Activated CD8-positive, alpha-beta T cell treated with anti-CD3 and anti-CD28 coated beads for 36 hours (primary cell): ENCODE data around the gene FAM81B. TPM values are rescaled to one million over a fixed set of nuclear protein-coding genes. Genes with fewer than 3 reads are reported as not detected.

ENCODE experiments used
- ATAC-seq: fragments of 200-7000 bp; cut with Tn5 transposase; one replicate; pipeline ENCODE4 v1.10.0; 2021; ENCODE audit warnings: mild to moderate bottlenecking, moderate library complexity
- CTCF ChIA-PET: fragments of 350-600 bp; sonication (Branson Sonifier 250); formaldehyde crosslinking; loops from one replicate; lab custom pipeline; 2021; ENCODE audit warnings: antibody characterized with exemption; lab: Charles Lee
- POLR2A ChIA-PET: fragments of 350-600 bp; sonication (Branson Sonifier 250); formaldehyde crosslinking; loops from one replicate; lab custom pipeline; 2021; ENCODE audit warnings: antibody characterized with exemption; lab: Charles Lee
- DNase-seq: peaks from one replicate; pipeline ENCODE4 v3.0.0-alpha.2; 2020
- H3K27ac Mint-ChIP-seq: one replicate; pipeline ENCODE4 v1.8.0; 2021; ENCODE audit warnings: mild to moderate bottlenecking, mixed read lengths
- H3K27me3 Mint-ChIP-seq: one replicate; pipeline ENCODE4 v1.8.0; 2021; ENCODE audit warnings: mixed read lengths
- H3K36me3 Mint-ChIP-seq: one replicate; pipeline ENCODE4 v1.8.0; 2021; ENCODE audit warnings: low read depth, mixed read lengths
- H3K4me1 Mint-ChIP-seq: one replicate; pipeline ENCODE4 v1.8.0; 2021; ENCODE audit warnings: low read depth, mixed read lengths
- H3K4me3 Mint-ChIP-seq: one replicate; pipeline ENCODE4 v1.8.0; 2021; ENCODE audit warnings: mild to moderate bottlenecking, moderate library complexity, mixed read lengths
- H3K9me3 Mint-ChIP-seq: one replicate; pipeline ENCODE4 v1.8.0; 2021; ENCODE audit warnings: mixed read lengths
- CTCF ChIP-seq: fragments of 200-600 bp; IDR thresholded peaks from one replicate; pipeline ENCODE4 v1.8.0; 2022; ENCODE audit warnings: antibody characterized with exemption, mild to moderate bottlenecking
- intact Hi-C: fragments of 100-400 bp; cut with micrococcal nuclease; formaldehyde crosslinking; loops from one replicate; pipeline ENCODE4 v1.10.0; 2022
- total RNA-seq, 2 experiments: library from RNA; stranded (reverse); gene quantifications; one replicate each; pipeline ENCODE4 v1.2.3, GENCODE V29; 2021

FAM81B gene
- total RNA-seq, 2 experiments from 2014 or later: not detected

DNA sequence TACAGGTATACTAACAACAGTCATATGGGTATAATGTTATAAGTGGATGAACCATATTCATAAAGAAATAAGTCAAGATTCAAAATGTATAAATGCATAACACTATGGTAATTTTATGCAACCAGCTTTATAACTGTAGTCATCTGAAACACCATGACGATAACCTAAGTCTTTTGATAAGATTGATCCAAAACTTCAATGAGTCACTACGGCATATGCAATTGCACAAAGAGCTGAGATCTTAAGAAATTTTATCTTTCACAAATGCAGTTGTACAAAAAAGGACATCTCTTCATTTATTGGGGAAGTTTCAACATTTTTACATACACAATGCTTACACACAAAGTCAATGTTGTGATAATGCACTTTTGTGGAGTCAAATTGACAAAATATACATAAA, 20.3 kb downstream of the FAM81B start:
- intact Hi-C loops: no loop called here
- Mint-ChIP-seq H3K9me3 (no peaks in the 10 kb centered on the region), H3K4me1 (peaks cover 4% of the 10 kb centered on the region), H3K27me3 (peaks cover 8% of the 10 kb centered on the region), H3K4me3 (no peak overlapping the region), H3K36me3 (no peaks in the 10 kb centered on the region), H3K27ac (no peak overlapping the region)
- no peak for TF ChIP-seq CTCF
- CTCF ChIA-PET: no interaction called here
- ATAC-seq: no peak
- no peak for DNase-seq
- POLR2A ChIA-PET: no interaction called here

GRCh38 chr5:95414451-95414850, 23.3 kb downstream of the FAM81B start:
- TF ChIP-seq CTCF: no peak
- H3K27me3 Mint-ChIP-seq: peaks cover 2% of the 10 kb centered on the region
- CTCF ChIA-PET: no interaction called here
- ATAC-seq: no peak
- H3K4me3 Mint-ChIP-seq: no peak overlapping the region
- no peaks in the 10 kb centered on the region for H3K9me3 Mint-ChIP-seq
- intact Hi-C loops: no loop called here
- POLR2A ChIA-PET: no interaction called here
- peaks cover 8% of the 10 kb centered on the region for H3K4me1 Mint-ChIP-seq
- no peak for DNase-seq
- no peaks in the 10 kb centered on the region for H3K36me3 Mint-ChIP-seq
- no peak overlapping the region for H3K27ac Mint-ChIP-seq

GRCh38 chr5:95417971-95418370, 26.8 kb downstream of the FAM81B start:
- intact Hi-C loops: no loop called here
- peaks cover 8% of the 10 kb centered on the region for H3K4me1 Mint-ChIP-seq
- TF ChIP-seq CTCF: no peak
- H3K36me3 Mint-ChIP-seq: no peaks in the 10 kb centered on the region
- H3K27me3 Mint-ChIP-seq: peaks cover 10% of the 10 kb centered on the region
- no peak for ATAC-seq
- DNase-seq: no peak
- ChIA-PET POLR2A (no interaction called here), CTCF (no interaction called here)
- H3K9me3 Mint-ChIP-seq: no peaks in the 10 kb centered on the region
- H3K27ac Mint-ChIP-seq: no peak overlapping the region
- no peak overlapping the region for H3K4me3 Mint-ChIP-seq

DNA sequence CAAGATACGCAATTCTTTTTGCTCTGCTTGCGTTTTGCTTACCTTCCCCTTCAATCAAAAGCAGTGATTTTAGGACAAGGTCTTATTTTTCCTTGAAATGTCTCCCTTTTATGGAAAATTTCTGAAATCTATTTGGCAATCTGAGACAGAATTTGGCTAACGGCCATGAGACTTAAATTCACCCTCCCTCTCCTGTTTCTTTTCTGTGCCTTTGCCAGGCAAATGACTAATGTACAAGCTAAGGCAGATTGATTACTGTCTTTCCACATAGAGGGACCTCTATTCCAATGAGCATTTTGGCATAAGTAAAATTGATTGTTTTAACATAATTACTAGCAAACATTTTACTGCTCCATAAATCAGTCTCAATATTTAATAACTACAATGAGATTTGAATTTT, 31.7 kb downstream of the FAM81B start:
- TF ChIP-seq CTCF: no peak
- Mint-ChIP-seq H3K9me3 (no peaks in the 10 kb centered on the region), H3K4me3 (no peak overlapping the region), H3K4me1 (peaks cover under 1% of the 10 kb centered on the region), H3K27ac (no peak overlapping the region), H3K36me3 (no peaks in the 10 kb centered on the region), H3K27me3 (peaks cover 10% of the 10 kb centered on the region)
- no peak for DNase-seq
- ATAC-seq: no peak
- intact Hi-C loops: no loop called here
- ChIA-PET CTCF (no interaction called here), POLR2A (no interaction called here)

DNA sequence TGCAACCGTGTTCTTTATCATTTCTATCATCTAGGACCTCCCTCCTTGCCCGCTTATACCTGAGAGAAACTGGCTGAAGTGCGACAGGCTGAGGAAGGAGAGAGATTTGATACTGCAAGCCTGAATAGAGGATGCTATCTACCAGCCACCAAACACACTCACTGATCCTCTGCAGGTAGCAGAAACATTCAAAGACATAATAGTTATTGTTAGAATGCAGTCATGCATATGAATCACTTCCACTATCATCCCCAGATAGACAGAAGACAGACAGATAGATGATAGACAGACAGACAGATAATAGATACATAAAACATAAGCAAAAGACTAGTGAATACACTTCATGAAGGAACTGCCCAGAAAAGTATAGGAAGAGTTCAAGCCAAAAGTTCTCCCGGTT, 32.9 kb downstream of the FAM81B start:
- H3K4me1 Mint-ChIP-seq: no peaks in the 10 kb centered on the region
- H3K9me3 Mint-ChIP-seq: no peaks in the 10 kb centered on the region
- peaks cover 10% of the 10 kb centered on the region for H3K27me3 Mint-ChIP-seq
- POLR2A ChIA-PET: no interaction called here
- CTCF ChIA-PET: no interaction called here
- no peaks in the 10 kb centered on the region for H3K36me3 Mint-ChIP-seq
- ATAC-seq (no peak), DNase-seq (no peak)
- intact Hi-C loops: no loop called here
- no peak overlapping the region for H3K27ac Mint-ChIP-seq
- no peak for TF ChIP-seq CTCF
- H3K4me3 Mint-ChIP-seq: no peak overlapping the region
